GM20431 (cell line): ENCODE data around the gene NOS1.
"Not testable (repeated sequence)": the region's sequence is repeated elsewhere in the genome, so short reads cannot be mapped to it uniquely, and the experiment has no call there.

Experiments used
- in situ Hi-C: fragments of 300-500 bp; cut with MseI, MboI; formaldehyde crosslinking; loops from one replicate; pipeline ENCODE4 v1.15.0; 2020; ENCODE audit warnings: low sequenced_read_pairs; ENCODE audit not compliant: unreplicated experiment

Gene NOS1

DNA sequence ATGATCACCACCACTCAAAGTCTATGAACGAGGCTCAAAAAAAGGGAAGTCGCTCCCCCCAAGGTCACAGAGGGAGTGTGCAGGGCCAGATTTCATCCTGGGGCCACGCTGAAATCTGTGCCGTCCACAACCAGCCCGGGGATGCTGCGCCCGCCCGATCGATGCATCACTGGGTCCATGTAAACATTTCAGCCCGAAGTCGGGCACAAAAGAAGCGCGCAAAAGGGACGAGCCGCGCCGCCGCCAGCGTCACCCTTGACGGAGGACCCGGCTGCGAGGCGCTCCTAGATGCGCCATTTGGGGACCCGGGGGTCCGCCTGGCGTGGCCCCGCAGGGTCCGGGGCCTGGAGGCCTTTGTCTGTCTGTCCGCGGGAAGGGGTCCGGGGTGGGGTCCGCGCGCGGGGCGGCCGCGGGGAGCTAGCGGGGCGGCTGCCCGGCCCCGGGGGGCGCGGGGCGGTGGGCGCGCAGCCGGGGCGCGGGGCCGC lies 171.7 kb downstream of the NOS1 start:
- in situ Hi-C loops, result no loop called here

GRCh38 chr12:117188961-117189724 lies 172.3 kb downstream of the NOS1 start:
- in situ Hi-C loops, result no loop called here

- in situ Hi-C loops, result no loop called here
Measured at GRCh38 chr12:117188121-117188665, 173.2 kb downstream of the NOS1 start.

GRCh38 chr12:117187421-117187820 lies 174.0 kb downstream of the NOS1 start:
- in situ Hi-C loops, result no loop called here

DNA sequence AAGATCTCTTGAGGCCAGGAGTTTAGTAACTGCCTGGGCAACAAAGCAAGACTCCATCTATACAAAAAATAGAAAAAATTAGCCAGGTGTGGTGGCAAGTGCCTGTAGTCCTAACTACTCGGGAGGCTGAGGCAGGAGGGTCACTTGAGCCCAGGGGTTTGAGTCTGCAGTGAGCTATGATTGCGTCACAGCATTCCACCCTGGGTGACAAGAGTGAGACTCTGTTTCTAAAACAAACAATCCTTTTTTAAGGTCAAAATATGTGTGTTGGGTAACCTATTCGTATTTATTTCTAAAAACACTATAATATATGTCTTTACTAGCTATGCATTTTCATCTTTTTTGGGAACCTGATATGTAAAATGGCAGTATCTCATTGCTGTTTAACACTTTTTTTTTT lies 178.6 kb downstream of the NOS1 start:
- in situ Hi-C loops, result no loop called here

DNA sequence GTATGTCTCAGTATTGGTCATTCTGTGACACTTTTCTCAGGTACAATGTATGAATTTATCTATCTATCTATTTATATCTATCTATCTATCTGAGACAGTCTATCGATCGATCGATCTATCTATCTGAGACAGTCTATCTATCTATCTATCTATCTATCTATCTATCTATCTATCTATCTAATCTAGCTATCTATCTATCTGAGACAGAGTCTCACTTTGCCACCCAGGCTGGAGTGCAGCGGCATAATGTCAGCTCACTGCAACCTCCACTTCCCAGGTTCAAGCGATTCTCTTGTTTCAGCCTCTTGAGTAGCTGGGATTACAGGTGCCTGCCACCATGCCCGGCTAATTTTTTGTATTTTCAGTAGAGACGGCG lies 180.0 kb downstream of the NOS1 start:
- in situ Hi-C loops, result not testable (repeated sequence)

DNA sequence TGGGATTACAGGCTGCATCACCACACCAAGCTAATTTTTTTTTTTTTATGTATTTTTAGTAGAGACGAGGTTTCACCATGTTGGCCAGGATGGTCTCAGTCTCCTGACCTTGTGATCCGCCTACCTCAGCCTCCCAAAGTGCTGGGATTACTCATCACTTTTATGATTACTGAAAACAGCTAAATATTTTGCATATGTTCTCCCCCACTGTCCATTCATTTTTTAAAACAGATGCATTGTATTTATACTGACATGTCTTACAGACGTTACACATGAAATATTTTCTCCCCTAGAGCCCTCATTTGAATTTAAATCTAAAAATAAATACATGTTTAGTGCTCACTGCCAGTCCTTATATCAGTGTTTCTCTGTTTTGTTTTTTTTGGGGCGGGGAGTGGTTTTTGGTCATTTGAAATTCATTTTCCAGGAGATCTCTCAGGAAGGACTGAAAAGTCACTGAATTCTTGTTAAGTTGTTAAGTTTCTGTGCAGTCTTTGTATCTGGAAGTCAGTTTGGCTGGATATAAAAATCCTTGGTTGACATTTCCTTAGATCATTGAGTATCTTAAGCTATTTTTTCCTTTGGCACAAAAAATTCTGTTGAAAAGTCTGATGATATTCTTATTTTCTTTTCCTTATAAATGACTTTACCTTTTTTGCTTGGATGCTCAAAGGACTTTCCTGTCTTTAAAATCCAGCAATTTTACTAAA lies 180.5 kb downstream of the NOS1 start:
- in situ Hi-C loops, result no loop called here

DNA sequence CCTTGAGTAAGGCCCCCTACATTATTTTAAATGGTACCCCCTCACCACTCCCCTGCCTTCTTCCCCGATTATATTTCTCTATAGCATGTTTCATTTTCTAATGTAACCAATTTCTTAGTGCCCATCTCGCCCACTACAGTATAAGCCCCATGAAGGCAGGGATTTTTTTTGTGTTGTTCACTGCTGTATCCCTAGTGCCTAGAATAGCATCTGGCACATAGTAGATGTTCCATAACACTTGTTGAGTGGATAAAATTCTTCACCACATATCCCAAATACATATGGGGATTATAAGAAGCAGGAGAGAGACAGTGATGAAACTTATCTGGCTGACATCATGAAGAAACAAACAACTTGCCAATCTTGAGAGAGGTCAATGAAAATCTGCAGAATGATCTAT lies 182.7 kb downstream of the NOS1 start:
- in situ Hi-C loops, result no loop called here

- in situ Hi-C loops, result no loop called here
Measured at GRCh38 chr12:117178301-117178700, 183.1 kb downstream of the NOS1 start.

GRCh38 chr12:117172168-117172567 lies 189.3 kb downstream of the NOS1 start:
- in situ Hi-C loops, result no loop called here

GRCh38 chr12:117171499-117172162 lies 189.8 kb downstream of the NOS1 start:
- in situ Hi-C loops, result no loop called here

- in situ Hi-C loops, result no loop called here
Measured at GRCh38 chr12:117169548-117169947, 191.9 kb downstream of the NOS1 start.

DNA sequence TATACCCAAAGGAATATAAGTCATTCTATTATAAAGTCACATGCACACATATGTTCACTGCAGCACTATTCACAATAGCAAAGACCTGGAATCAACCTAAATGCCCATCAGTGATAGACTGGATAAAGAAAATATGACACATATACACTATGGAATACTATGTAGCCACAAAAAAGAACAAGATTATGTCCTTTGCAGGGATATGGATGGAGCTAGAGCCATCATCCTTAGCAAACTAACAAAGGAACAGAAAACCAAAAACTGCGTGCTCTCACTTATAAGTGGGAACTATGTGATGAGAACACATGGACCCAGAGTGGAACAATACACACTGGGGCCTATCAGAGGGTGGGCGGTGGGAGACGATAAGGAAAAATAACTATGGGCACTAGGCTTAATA lies 192.4 kb downstream of the NOS1 start:
- in situ Hi-C loops, result no loop called here

GRCh38 chr12:117167769-117168168 lies 193.7 kb downstream of the NOS1 start:
- in situ Hi-C loops, result no loop called here

DNA sequence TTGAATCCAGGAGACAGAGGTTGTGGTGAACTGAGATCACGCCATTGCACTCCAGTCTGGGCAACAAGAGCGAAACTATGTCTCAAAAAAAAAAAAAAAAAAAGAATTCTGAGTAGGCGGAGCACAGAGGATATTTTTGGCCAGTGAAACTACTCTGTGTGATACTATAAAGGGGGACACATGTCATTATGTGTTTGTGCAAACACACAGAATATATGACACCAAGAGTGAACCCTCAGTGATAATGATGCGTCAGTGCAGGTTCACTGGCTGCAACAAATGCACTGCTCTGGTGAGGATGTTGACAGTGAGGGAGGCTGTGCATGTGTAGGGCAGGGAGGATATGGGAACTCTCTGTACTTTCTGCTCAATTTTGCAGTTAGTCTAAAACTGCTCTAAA lies 195.3 kb downstream of the NOS1 start:
- in situ Hi-C loops, result no loop called here

GRCh38 chr12:117165342-117165741 lies 196.1 kb downstream of the NOS1 start:
- in situ Hi-C loops, result no loop called here

DNA sequence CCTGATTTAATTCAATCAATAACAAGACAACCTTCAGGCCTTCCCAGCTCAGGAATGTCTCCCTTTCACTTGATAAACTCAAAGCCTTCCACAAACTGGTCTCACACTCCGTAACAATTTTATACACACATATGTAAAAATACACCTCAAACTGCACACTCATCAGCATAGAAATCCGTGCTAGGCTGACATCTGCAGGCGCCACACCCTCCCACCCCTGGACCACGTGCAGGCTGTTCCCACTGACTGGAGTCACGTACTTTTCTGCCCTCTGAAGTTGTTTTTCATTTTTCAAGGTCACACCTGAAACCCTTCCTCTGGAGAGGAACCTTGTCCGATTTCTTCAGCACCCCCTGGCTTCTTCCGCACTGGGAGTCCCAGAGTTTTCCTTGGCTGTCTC lies 198.8 kb downstream of the NOS1 start:
- in situ Hi-C loops, result no loop called here

DNA sequence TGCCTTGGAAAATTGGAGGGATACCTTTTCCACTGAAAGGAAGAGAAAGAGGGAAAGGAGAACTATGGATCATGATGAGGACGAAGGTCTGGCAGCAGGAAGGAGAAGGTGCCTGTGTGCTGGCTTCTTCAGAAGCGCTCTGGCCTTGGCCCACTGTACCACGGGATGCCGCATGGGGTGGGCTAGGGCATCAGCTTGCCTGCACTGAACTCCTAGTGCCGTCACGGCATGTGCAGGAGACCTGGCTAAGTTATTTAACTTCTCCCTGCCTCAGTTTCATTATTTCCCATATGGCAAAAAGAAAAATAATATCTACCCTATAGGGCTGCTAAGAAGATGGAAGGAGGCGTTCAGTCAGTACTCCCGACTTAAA lies 199.3 kb downstream of the NOS1 start:
- in situ Hi-C loops, result no loop called here

DNA sequence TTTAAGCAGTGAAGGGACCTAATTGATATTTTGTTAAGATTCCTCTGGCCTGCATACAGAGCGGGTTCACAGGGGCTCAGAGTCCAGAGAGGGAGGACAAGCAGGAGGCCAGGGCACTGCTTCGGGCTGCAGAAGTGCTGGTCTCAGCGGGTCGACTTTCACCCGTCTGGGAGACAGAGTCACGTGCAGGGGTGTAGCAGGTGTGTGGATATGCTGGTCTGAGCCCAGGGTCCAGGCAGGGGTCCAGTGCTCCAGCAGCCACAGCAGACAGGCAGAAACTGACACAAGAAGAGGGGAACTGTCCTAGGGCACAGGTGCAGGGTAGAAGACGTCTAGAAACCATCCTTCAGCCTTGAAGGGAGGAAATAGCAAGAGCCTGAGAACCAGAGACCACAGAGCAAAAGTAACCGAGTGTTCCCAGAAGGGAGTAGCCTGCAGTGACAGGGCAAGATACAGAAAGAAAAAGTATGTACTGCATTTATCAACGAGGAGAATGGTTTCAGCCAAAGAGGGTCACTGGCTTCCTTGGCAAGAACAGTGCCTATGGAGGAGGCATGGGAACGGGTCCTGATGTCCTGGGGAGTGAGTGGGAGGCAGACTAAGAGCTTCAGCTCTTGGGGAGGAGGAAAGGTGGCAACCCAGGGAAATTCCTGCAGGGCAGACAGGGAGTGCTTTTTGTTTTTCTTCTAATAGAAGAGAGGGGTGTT lies 199.8 kb downstream of the NOS1 start:
- in situ Hi-C loops, result no loop called here

DNA sequence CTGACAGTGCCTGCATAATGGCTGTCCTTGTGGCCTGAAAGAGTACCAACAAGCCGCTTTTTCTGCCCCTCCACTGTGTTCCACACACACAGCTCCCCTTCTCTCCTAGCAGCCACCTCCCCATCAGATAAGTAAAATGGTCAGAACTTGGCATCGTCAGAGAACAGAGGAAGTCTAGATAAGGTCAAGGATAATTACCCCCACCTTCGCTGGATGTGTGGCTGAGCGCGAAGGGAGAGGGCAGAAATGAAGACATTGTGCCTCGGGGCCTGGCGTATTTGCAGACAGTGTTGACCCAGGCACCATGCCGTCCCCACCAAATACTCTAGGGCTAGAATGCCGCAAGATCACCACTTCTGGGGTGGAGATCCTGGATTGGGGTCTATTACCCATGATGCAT lies 201.8 kb downstream of the NOS1 start:
- in situ Hi-C loops, result no loop called here
